ENCODE data around the gene CCDC60. TPM values are rescaled to one million over a fixed set of nuclear protein-coding genes. Genes with fewer than 3 reads are reported as not detected.

Gene CCDC60
- total and polyA plus RNA-seq, 10 of the 15 experiments (the other 5 are each of a cell fraction or from before 2014, with no cell fraction given), result 0.19 TPM; not detected in 9

DNA sequence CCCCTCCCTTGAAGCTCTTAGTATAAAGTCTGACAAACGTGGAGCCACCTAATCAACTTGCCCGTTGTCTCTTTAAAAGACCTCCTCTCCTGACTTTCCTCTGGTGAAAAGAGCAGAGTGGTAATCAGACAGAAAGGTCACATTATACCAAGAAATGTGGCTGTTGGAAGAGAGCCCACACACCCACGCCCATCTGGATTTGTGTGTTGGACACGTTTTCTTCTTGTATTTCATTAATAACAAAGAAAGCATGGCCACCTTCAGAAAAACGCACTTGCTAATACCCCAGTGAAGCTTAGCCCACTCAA is 41.3 kb downstream of the CCDC60 start:
- H4K20me1 ChIP-seq (ENCODE audit: control insufficient read depth, insufficient read depth), result no peaks in the 10 kb centered on the region
- DNase-seq (ENCODE audit: low read depth, low spot score), result no peak
- CTCF ChIA-PET, result interaction anchor here (0.9 kb wide), 1 partner anchor 13 kb away, joined by 3 read pairs; no protein-coding TSS in a partner anchor
- H3K4me1 ChIP-seq (ENCODE audit: control insufficient read depth, insufficient read depth, low read length), result peaks cover 8% of the 10 kb centered on the region; the same call in 1 of the 2 replicates
- intact Hi-C loops (cut with micrococcal nuclease; ENCODE audit: unreplicated experiment) (no loop called here), in situ Hi-C loops (cut with MboI) (no loop called here)
- FAIRE-seq, result no peak
- no TSS peak for BruUV-seq (replicated peaks)
- peak overlapping the region; percentile 77 for H3K4me2 ChIP-seq (ENCODE audit: control insufficient read depth, insufficient read depth)
- under 1% methylated on average over 5 of the region's 5 CpGs for WGBS (ENCODE audit: insufficient coverage, insufficient replicate concordance, low lambda C conversion rate, missing lambda C conversion rate)
- SMC1A ChIA-PET (ENCODE audit: uncharacterized antibody, unreplicated experiment), result no interaction called here
- POLR2A ChIA-PET, result no interaction called here
- RAD21 ChIA-PET (ENCODE audit: unreplicated experiment), result no interaction called here
- H2AFZ ChIP-seq (ENCODE audit: control insufficient read depth, low read depth, low read length), result no peak overlapping the region; the same call in 1 of the 2 replicates
- H3K27me3 ChIP-seq (replicated peaks in 1 of 2; ENCODE audit: control insufficient read depth in 2 of 2, insufficient read depth in 2 of 2, low read length in 1 of 2), result no peaks in the 10 kb centered on the region
- no peak overlapping the region for H3K9ac ChIP-seq (ENCODE audit: control insufficient read depth, insufficient read depth, low read length)
- ATAC-seq, result no peak
- H3K4me3 ChIP-seq, result no peak overlapping the region
- H3K27ac ChIP-seq (ENCODE audit: control insufficient read depth, insufficient read depth), result no peak overlapping the region
- H3K9me3 ChIP-seq (replicated peaks; ENCODE audit: control insufficient read depth, insufficient read depth, low read length), result no peaks in the 10 kb centered on the region
- TF ChIP-seq, protein P1, sequence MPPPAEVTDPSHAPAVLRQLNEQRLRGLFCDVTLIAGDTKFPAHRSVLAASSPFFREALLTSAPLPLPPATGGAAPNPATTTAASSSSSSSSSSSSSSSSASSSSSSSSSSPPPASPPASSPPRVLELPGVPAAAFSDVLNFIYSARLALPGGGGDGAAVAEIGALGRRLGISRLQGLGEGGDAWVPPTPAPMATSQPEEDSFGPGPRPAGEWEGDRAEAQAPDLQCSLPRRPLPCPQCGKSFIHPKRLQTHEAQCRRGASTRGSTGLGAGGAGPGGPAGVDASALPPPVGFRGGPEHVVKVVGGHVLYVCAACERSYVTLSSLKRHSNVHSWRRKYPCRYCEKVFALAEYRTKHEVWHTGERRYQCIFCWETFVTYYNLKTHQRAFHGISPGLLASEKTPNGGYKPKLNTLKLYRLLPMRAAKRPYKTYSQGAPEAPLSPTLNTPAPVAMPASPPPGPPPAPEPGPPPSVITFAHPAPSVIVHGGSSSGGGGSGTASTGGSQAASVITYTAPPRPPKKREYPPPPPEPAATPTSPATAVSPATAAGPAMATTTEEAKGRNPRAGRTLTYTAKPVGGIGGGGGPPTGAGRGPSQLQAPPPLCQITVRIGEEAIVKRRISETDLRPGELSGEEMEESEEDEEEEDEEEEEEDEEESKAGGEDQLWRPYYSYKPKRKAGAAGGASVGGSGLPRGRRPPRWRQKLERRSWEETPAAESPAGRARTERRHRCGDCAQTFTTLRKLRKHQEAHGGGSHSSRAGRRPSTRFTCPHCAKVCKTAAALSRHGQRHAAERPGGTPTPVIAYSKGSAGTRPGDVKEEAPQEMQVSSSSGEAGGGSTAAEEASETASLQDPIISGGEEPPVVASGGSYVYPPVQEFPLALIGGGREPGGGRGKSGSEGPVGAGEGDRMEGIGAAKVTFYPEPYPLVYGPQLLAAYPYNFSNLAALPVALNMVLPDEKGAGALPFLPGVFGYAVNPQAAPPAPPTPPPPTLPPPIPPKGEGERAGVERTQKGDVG (CRISPR knock-in tag; IDR thresholded peaks at IDR 0.05), result no peak
- TF ChIP-seq, protein P2, sequence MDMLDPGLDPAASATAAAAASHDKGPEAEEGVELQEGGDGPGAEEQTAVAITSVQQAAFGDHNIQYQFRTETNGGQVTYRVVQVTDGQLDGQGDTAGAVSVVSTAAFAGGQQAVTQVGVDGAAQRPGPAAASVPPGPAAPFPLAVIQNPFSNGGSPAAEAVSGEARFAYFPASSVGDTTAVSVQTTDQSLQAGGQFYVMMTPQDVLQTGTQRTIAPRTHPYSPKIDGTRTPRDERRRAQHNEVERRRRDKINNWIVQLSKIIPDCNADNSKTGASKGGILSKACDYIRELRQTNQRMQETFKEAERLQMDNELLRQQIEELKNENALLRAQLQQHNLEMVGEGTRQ (IDR thresholded peaks at IDR 0.05; ENCODE audit: borderline replicate concordance, low read depth, low read length), result no peak
- TF ChIP-seq MXI1 (IDR thresholded peaks at IDR 0.05; ENCODE audit: low read depth, low read length), result no peak
- TF ChIP-seq, protein P3, sequence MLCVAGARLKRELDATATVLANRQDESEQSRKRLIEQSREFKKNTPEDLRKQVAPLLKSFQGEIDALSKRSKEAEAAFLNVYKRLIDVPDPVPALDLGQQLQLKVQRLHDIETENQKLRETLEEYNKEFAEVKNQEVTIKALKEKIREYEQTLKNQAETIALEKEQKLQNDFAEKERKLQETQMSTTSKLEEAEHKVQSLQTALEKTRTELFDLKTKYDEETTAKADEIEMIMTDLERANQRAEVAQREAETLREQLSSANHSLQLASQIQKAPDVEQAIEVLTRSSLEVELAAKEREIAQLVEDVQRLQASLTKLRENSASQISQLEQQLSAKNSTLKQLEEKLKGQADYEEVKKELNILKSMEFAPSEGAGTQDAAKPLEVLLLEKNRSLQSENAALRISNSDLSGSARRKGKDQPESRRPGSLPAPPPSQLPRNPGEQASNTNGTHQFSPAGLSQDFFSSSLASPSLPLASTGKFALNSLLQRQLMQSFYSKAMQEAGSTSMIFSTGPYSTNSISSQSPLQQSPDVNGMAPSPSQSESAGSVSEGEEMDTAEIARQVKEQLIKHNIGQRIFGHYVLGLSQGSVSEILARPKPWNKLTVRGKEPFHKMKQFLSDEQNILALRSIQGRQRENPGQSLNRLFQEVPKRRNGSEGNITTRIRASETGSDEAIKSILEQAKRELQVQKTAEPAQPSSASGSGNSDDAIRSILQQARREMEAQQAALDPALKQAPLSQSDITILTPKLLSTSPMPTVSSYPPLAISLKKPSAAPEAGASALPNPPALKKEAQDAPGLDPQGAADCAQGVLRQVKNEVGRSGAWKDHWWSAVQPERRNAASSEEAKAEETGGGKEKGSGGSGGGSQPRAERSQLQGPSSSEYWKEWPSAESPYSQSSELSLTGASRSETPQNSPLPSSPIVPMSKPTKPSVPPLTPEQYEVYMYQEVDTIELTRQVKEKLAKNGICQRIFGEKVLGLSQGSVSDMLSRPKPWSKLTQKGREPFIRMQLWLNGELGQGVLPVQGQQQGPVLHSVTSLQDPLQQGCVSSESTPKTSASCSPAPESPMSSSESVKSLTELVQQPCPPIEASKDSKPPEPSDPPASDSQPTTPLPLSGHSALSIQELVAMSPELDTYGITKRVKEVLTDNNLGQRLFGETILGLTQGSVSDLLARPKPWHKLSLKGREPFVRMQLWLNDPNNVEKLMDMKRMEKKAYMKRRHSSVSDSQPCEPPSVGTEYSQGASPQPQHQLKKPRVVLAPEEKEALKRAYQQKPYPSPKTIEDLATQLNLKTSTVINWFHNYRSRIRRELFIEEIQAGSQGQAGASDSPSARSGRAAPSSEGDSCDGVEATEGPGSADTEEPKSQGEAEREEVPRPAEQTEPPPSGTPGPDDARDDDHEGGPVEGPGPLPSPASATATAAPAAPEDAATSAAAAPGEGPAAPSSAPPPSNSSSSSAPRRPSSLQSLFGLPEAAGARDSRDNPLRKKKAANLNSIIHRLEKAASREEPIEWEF (IDR thresholded peaks at IDR 0.05; ENCODE audit: insufficient replicate concordance, low read depth, low read length), result no peak
- TF ChIP-seq, protein P4, sequence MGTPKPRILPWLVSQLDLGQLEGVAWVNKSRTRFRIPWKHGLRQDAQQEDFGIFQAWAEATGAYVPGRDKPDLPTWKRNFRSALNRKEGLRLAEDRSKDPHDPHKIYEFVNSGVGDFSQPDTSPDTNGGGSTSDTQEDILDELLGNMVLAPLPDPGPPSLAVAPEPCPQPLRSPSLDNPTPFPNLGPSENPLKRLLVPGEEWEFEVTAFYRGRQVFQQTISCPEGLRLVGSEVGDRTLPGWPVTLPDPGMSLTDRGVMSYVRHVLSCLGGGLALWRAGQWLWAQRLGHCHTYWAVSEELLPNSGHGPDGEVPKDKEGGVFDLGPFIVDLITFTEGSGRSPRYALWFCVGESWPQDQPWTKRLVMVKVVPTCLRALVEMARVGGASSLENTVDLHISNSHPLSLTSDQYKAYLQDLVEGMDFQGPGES (IDR thresholded peaks at IDR 0.05), result no peak
- TF ChIP-seq SREBF2 (IDR thresholded peaks at IDR 0.05; ENCODE audit: low read length), result no peak
- no peak for TF ChIP-seq WRNIP1 (IDR thresholded peaks at IDR 0.05; ENCODE audit: borderline replicate concordance, low read depth, low read length)
- H3K36me3 ChIP-seq (ENCODE audit: control insufficient read depth in 2 of 2, insufficient read depth in 2 of 2, low read length in 1 of 2), result no peaks in the 10 kb centered on the region
- no peaks in the 10 kb centered on the region for H3K79me2 ChIP-seq (ENCODE audit: control insufficient read depth, insufficient read depth, low read length)

All from GM12878 (cell line).